Tibial nerve (tissue), 4 donors: ENCODE results near the gene SLC34A2. TPM values are rescaled to one million over a fixed set of nuclear protein-coding genes. Genes with fewer than 3 reads are reported as not detected.

Experiments used
- DNase-seq, 2 donors: peaks; one replicate each; pipeline ENCODE4 v3.0.0-alpha.2; 2019; ENCODE audit warnings: low spot score in 2 of 2
- H3K27ac ChIP-seq, 4 donors: fragments of 200-600 bp; sonication (generic) in 3 of 4; one replicate each; pipeline ENCODE4 v1.5.1; 2017 to 2019; ENCODE audit warnings: mild to moderate bottlenecking in 1 of 4
- H3K27me3 ChIP-seq, 2 donors: fragments of 200-600 bp; sonication (generic) in 1 of 2; one replicate each; pipeline versions ENCODE4 v1.5.1 to v1.6.0; 2017 to 2019
- H3K36me3 ChIP-seq, 3 donors: fragments of 200-600 bp; sonication (generic); one replicate each; pipeline ENCODE4 v1.5.1; 2018 to 2019
- H3K4me1 ChIP-seq, 4 donors: fragments of 200-600 bp; sonication (generic) in 3 of 4; one replicate each; pipeline ENCODE4 v1.5.1; 2017 to 2019
- H3K4me3 ChIP-seq, 4 donors: fragments of 200-600 bp; sonication (generic) in 3 of 4; one replicate each; pipeline ENCODE4 v1.5.1; 2017 to 2019; ENCODE audit warnings: mild to moderate bottlenecking in 1 of 4, moderate library complexity in 1 of 4
- H3K9me3 ChIP-seq, 4 donors: fragments of 200-600 bp; sonication (generic) in 3 of 4; one replicate each; pipeline ENCODE4 v1.5.1; 2017 to 2019
- CTCF ChIP-seq, 5 experiments: fragments of 200-600 bp in 3 of 5; fragments of 450-650 bp in 2 of 5; sonication (generic) in 3 of 5; IDR thresholded peaks; one replicate each; pipeline ENCODE4 v1.5.1; 2016 to 2019; ENCODE audit warnings: antibody characterized with exemption in 5 of 5, mild to moderate bottlenecking in 3 of 5, moderate library complexity in 2 of 5
- EP300 ChIP-seq, 2 donors: sonication (generic); formaldehyde crosslinking; IDR thresholded peaks; one replicate each; pipeline ENCODE4 v1.6.1; 2017; ENCODE audit warnings: antibody characterized with exemption in 2 of 2, mild to moderate bottlenecking in 1 of 2
- POLR2A ChIP-seq, 2 donors: fragments of 450-650 bp; IDR thresholded peaks; one replicate each; pipeline ENCODE4 v1.6.1; 2017; ENCODE audit warnings: antibody characterized with exemption in 2 of 2, mild to moderate bottlenecking in 2 of 2, moderate library complexity in 2 of 2
- WGBS, 2 donors: methylation state at CpG; one replicate each; pipeline ENCODE4 v1.1.5; 2018; 5-methylcytosine and 5-hydroxymethylcytosine counted together
- total RNA-seq, 4 donors: library from RNA; depleted of rRNA; stranded (reverse); fragments of >200 nt; gene quantifications; one replicate each; pipeline ENCODE4 v1.1.0, GENCODE V29; 2016

Gene SLC34A2
- total RNA-seq, 4 donors from 2014 or later = not detected

- WGBS, 2 donors = 92 to 95% methylated on average over 4 to 5 of the region's 5 CpGs
Measured at GRCh38 chr4:25672756-25673155, 17.1 kb downstream of the SLC34A2 start.

GRCh38 chr4:25674386-25674785, 18.7 kb downstream of the SLC34A2 start:
- H3K36me3 ChIP-seq = no peaks in the 10 kb centered on the region
- no peaks in the 10 kb centered on the region for H3K4me1 ChIP-seq
- H3K9me3 ChIP-seq = no peaks in the 10 kb centered on the region
- H3K27me3 ChIP-seq = no peaks in the 10 kb centered on the region
- no peak overlapping the region for H3K4me3 ChIP-seq
- 90 to 92% methylated on average over 10 of the region's 10 CpGs for WGBS, 2 donors
- DNase-seq = no peak
- TF ChIP-seq EP300 (IDR thresholded peaks at IDR 0.05) (no peak), POLR2A (IDR thresholded peaks at IDR 0.05) (no peak), CTCF (IDR thresholded peaks at IDR 0.05) (no peak)
- H3K27ac ChIP-seq = no peak overlapping the region

More at GRCh38 chr4:25672756-25673155, 17.1 kb downstream of the SLC34A2 start:
- Histone ChIP-seq H3K27ac (no peak overlapping the region), H3K4me3 (no peak overlapping the region), H3K27me3 (no peaks in the 10 kb centered on the region), H3K9me3 (no peaks in the 10 kb centered on the region), H3K4me1 (no peaks in the 10 kb centered on the region), H3K36me3 (no peaks in the 10 kb centered on the region)
- no peak for DNase-seq
- TF ChIP-seq POLR2A (IDR thresholded peaks at IDR 0.05) = no peak
- TF ChIP-seq EP300 (IDR thresholded peaks at IDR 0.05) = no peak
- TF ChIP-seq CTCF (IDR thresholded peaks at IDR 0.05) = no peak

- H3K9me3 ChIP-seq = no peaks in the 10 kb centered on the region
- TF ChIP-seq POLR2A (IDR thresholded peaks at IDR 0.05) (no peak), CTCF (IDR thresholded peaks at IDR 0.05) (no peak), EP300 (IDR thresholded peaks at IDR 0.05) (no peak)
- H3K27me3 ChIP-seq = no peaks in the 10 kb centered on the region
- no peak overlapping the region for H3K27ac ChIP-seq
- H3K4me1 ChIP-seq = no peaks in the 10 kb centered on the region
- no peak overlapping the region for H3K4me3 ChIP-seq
- H3K36me3 ChIP-seq = no peaks in the 10 kb centered on the region
- DNase-seq = no peak
- WGBS, 2 donors = 97% methylated on average over 29 to 30 of the region's 30 CpGs
Measured at GRCh38 chr4:25676221-25676620, 20.6 kb downstream of the SLC34A2 start.

GRCh38 chr4:25677157-25677556, 21.5 kb downstream of the SLC34A2 start:
- Histone ChIP-seq H3K4me3 (no peak overlapping the region), H3K4me1 (no peaks in the 10 kb centered on the region), H3K27ac (no peak overlapping the region), H3K36me3 (no peaks in the 10 kb centered on the region), H3K9me3 (no peaks in the 10 kb centered on the region), H3K27me3 (no peaks in the 10 kb centered on the region)
- 89 to 92% methylated on average over 3 of the region's 3 CpGs for WGBS, 2 donors
- DNase-seq = no peak
- no peak for TF ChIP-seq CTCF (IDR thresholded peaks at IDR 0.05)
- no peak for TF ChIP-seq EP300 (IDR thresholded peaks at IDR 0.05)
- TF ChIP-seq POLR2A (IDR thresholded peaks at IDR 0.05) = no peak

GRCh38 chr4:25677943-25678342, 22.3 kb downstream of the SLC34A2 start:
- no peaks in the 10 kb centered on the region for H3K9me3 ChIP-seq
- no peaks in the 10 kb centered on the region for H3K4me1 ChIP-seq
- no peaks in the 10 kb centered on the region for H3K36me3 ChIP-seq
- TF ChIP-seq CTCF (IDR thresholded peaks at IDR 0.05) = no peak
- TF ChIP-seq EP300 (IDR thresholded peaks at IDR 0.05) = no peak
- no peak for TF ChIP-seq POLR2A (IDR thresholded peaks at IDR 0.05)
- WGBS, 2 donors = 80 to 88% methylated on average over 5 of the region's 5 CpGs
- no peak overlapping the region for H3K4me3 ChIP-seq
- H3K27me3 ChIP-seq = no peaks in the 10 kb centered on the region
- H3K27ac ChIP-seq = no peak overlapping the region
- no peak for DNase-seq
